HG02623 (cell line): ENCODE data around the gene PYDC1.
"Not testable (repeated sequence)": the region's sequence is repeated elsewhere in the genome, so short reads cannot be mapped to it uniquely, and the experiment has no call there.

ENCODE experiments used
- ATAC-seq: cut with Tn5 transposase; IDR thresholded peaks from one replicate; pipeline ENCODE4 v1.9.1; 2021; ENCODE audit warnings: moderate library complexity; ENCODE audit not compliant: unreplicated experiment

Gene PYDC1

DNA sequence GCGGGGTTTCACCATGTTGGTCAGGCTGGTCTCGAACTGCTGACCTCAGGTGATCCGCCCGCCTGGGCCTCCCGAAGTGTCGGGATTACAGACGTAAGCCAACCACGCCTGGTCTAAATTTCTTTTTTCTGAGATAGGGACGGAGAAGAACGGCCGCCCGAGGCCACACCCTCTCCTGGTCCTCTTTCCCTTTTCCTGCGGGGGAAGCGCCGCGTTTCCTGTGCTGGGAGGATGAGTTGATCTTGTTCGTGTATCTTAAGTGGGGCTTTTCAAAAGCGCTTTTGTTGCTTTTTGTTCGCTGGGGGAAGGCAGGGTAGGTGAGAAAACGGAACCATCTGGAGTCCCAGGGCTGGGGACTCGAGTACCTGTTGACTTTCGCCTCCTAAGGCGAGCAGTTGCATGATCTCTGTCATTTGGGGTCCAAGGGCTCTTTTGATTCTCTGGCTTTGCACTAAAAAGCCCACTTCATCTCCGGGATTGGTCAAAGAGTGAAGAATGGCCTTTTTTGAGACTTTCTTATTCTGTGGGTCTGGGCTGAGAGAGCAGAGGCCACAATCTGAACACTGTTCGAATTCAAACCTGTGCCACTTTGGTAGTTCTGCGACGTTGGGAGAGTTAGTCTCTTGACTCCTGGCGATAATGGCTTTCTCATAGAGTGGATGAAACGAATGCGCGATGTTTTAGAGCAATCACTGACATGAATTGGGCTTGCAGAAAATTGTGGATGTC, 35.7 kb downstream of the PYDC1 start:
- ATAC-seq: no peak

DNA sequence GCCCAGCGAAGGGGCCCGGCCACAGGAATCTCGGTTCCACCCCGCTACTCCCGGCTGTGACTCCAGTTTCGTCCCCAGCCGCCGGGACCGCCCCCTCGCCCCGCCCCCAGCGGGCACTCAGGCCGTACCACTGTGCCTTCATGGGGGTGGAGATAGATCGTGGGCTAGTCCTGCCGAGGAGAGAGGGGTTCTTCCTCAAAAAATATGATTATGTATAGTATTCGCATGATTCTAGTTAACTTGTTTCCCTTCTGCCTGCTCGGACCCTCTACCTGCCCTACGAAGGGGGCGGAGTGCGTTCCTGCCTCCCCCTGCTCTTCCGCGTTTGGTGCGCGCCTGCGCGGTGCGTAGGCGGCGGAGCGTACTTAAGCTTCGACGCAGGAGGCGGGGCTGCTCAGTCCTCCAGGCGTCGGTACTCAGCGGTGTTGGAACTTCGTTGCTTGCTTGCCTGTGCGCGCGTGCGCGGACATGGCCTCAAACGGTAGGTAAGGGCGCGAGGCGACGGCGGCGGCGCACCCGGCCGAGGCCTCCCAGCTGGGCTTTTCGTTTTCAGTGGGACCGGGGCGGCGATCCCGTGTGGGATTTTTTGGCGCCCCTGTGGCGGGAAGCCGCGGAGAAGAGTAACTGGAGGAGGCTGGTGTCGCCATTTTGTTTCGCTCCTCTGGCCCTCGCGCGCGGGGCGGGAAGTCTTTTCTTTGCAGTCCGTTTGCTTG, 37.0 kb downstream of the PYDC1 start, which contains the start of gene FUS:
TSS of gene FUS (plus strand) at position 393 of the 713 bp plus-strand sequence. CDS start at position 469, 76 bp downstream.
- ATAC-seq: peak; percentile 48

DNA sequence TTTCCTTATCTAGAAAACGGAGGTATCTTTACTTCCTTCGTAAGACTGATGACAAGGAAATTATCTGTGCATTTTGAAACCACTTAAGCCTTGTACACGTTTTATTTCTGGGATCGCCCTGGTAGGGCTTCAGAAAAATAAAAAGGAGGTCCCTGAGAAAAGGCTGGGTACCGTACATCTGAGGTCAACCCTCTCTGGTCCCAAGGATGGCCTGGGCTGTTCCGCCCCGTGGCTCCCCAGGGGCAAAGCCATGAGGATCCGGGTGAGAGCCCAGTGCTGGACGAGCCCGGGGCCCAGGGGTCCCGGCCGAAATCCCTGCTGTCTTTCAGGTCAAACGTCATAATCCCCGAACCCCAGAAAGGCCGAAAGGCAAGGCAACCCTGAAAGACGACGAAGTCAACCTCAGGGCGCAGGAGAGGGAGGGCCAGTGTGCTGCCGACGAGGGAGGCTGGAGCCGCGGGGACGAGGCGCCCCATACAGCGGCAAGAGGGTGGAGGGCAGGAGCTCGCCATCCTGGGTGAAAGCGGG, 37.7 kb downstream of the PYDC1 start:
- ATAC-seq: peak; percentile 1

DNA sequence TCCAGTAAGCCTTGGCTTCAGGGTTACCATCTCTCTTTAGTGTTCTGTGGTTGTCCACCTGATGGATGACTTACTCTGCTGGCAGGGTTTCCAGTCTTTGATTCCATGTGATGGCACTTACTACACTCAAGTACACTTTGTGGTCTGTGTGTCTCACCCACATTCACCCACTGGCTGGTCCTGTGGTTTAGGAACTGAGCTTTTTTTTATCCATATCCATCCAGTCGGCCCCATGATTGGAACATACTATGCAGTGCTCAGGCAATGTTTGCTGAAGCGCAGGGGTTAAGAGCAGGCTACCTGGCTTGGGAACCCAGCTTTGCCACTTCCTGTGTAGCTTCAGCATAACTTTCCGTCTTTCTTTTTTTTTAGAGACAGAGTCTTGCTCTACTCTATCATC, 39.8 kb downstream of the PYDC1 start:
- ATAC-seq: no peak

DNA sequence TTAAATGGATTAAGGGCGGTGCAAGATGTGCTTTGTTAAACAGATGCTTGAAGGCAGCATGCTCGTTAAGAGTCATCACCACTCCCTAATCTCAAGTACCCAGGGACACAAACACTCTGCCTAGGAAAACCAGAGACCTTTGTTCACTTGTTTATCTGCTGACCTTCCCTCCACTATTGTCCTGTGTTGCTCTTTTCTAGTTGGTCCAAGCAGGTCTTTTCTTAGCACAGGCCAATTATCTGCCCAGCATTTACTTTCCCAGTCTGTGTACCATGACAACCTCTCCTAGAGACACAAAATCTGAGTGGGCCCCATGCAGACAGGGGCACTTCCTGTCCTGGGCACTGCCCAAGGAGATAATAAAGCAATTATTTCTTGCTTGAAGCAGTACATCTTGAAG, 46.9 kb downstream of the PYDC1 start:
- ATAC-seq: not testable (repeated sequence)

DNA sequence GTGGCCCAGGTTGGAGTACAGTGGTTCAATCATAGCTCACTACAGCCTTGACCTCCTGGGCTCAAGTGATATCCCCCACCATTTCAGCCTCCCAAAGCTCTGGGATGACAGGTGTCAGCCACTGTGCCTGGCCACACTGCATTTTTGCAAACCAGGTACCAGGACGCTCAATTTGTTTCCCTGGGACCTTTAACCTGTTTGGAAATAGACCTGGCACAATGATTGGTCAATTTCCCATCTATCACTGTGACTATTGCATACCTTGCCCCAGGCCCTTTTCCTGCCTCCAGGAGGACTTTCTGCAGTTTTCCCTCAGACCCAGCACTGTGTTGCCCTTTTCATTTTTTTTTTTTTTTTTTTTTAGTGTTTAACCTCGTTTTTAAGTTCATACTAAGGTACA, 48.1 kb downstream of the PYDC1 start:
- no peak for ATAC-seq

DNA sequence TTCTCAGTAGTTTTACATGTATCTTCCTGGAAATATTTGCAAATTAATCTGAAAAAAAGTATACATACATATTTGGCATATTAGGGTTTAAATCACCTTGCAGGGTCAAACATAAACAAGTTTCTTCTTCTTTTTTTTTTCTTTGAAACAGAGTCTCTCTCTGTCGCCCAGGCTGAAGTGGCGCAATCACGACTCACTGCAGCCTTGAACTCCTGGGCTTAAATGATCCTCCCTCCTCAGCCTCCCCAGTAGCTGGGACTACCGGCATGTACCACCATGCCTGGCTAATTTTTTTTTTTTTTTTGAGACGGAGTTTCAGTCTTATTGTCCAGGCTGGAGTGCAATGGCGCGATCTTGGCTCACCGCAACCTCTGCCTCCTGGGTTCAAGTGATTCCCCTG, 49.6 kb downstream of the PYDC1 start:
- no peak for ATAC-seq
